Fibroblast of skin of scalp (primary cell): Measurements from ENCODE around the gene MYH11.
A peak's percentile ranks its signal among the peaks of the same experiment; 100 is the strongest.
"Not testable (repeated sequence)": the region's sequence is repeated elsewhere in the genome, so short reads cannot be mapped to it uniquely, and the experiment has no call there.

Source experiments
- DNase-seq: peaks from one replicate; pipeline ENCODE4 v3.0.0-alpha.2; 2013

The MYH11 gene

GRCh38 chr16:15707332-15707731 is 149.5 kb downstream of the MYH11 start:
- no peak for DNase-seq

GRCh38 chr16:15705064-15705565 is 151.7 kb downstream of the MYH11 start:
- DNase-seq = no peak

GRCh38 chr16:15704545-15704987 is 152.3 kb downstream of the MYH11 start:
- peak; percentile 67 for DNase-seq

GRCh38 chr16:15703029-15703736 is 153.6 kb downstream of the MYH11 start:
- no peak for DNase-seq

GRCh38 chr16:15701975-15702970 is 154.6 kb downstream of the MYH11 start:
- DNase-seq = peak; percentile 10

GRCh38 chr16:15701367-15701766 is 155.5 kb downstream of the MYH11 start:
- DNase-seq = no peak

GRCh38 chr16:15699819-15700218 is 157.0 kb downstream of the MYH11 start:
- DNase-seq = no peak

- DNase-seq = no peak
Observed at GRCh38 chr16:15694499-15694898, 162.3 kb downstream of the MYH11 start.

GRCh38 chr16:15692508-15692907 is 164.3 kb downstream of the MYH11 start:
- not testable (repeated sequence) for DNase-seq

- DNase-seq = no peak
Observed at GRCh38 chr16:15691046-15691445, 165.8 kb downstream of the MYH11 start.

GRCh38 chr16:15690296-15690695 is 166.5 kb downstream of the MYH11 start:
- peak; percentile 85 for DNase-seq

- DNase-seq = peak; percentile 39
Observed at GRCh38 chr16:15689290-15689689, 167.5 kb downstream of the MYH11 start.

- DNase-seq = no peak
Observed at GRCh38 chr16:15686287-15686686, 170.5 kb downstream of the MYH11 start.

GRCh38 chr16:15682105-15682570 is 174.7 kb downstream of the MYH11 start:
- DNase-seq = peak; percentile 72

- no peak for DNase-seq
Observed at GRCh38 chr16:15677447-15677846, 179.4 kb downstream of the MYH11 start.

GRCh38 chr16:15676506-15676905 is 180.3 kb downstream of the MYH11 start:
- no peak for DNase-seq

GRCh38 chr16:15674571-15674970 is 182.3 kb downstream of the MYH11 start:
- no peak for DNase-seq

GRCh38 chr16:15672514-15673167 is 184.2 kb downstream of the MYH11 start:
- peak; percentile 95 for DNase-seq

GRCh38 chr16:15672127-15672513 is 184.7 kb downstream of the MYH11 start:
- not testable (repeated sequence) for DNase-seq

- no peak for DNase-seq
Observed at GRCh38 chr16:15671530-15672117, 185.2 kb downstream of the MYH11 start.

GRCh38 chr16:15667091-15667742 is 189.6 kb downstream of the MYH11 start:
- DNase-seq = no peak

GRCh38 chr16:15665107-15665506 is 191.7 kb downstream of the MYH11 start:
- DNase-seq = no peak
